K562 (cell line): ENCODE measurements around the gene PRKACA. TPM values are rescaled to one million over a fixed set of nuclear protein-coding genes. Genes with fewer than 3 reads are reported as not detected.
"Not testable (repeated sequence)": the region's sequence is repeated elsewhere in the genome, so short reads cannot be mapped to it uniquely, and the experiment has no call there.

Experiments
- ARNT ChIP-seq, 2 experiments: fragments of 450-650 bp; IDR thresholded peaks; 2 replicates each; pipeline ENCODE4 v1.6.1; 2016; ENCODE audit warnings: mild to moderate bottlenecking in 1 of 2
- FOXJ3 ChIP-seq: sonication (generic); formaldehyde crosslinking; IDR thresholded peaks from 2 replicates; pipeline ENCODE4 v1.4.0; 2020; ENCODE audit warnings: mild to moderate bottlenecking, missing genetic modification reagents
- L3MBTL2 ChIP-seq: fragments of 450-650 bp; IDR thresholded peaks from 2 replicates; pipeline ENCODE4 v1.6.1; 2016; ENCODE audit warnings: mild to moderate bottlenecking, moderate library complexity
- LARP7 ChIP-seq: fragments of 450-650 bp; IDR thresholded peaks from 2 replicates; pipeline ENCODE4 v1.6.1; 2016
- MAZ ChIP-seq, 2 experiments: fragments of 450-650 bp in 1 of 2; sonication (generic) in 1 of 2; formaldehyde crosslinking; IDR thresholded peaks in 1 of 2; conservative IDR thresholded peaks in 1 of 2; 2 replicates each; pipeline versions ENCODE4 v1.4.0 to v1.5.0; 2020; ENCODE audit warnings: mild to moderate bottlenecking in 1 of 2, missing genetic modification reagents in 1 of 2
- NRF1 ChIP-seq, 2 experiments: fragments of 450-650 bp; IDR thresholded peaks in 1 of 2; conservative IDR thresholded peaks in 1 of 2; 2 replicates each; pipeline ENCODE4 v1.6.1; 2014; ENCODE audit warnings: mild to moderate bottlenecking in 2 of 2
- PKNOX1 ChIP-seq: fragments of 450-650 bp; IDR thresholded peaks from 2 replicates; pipeline ENCODE4 v1.6.1; 2016
- SMC3 ChIP-seq: conservative IDR thresholded peaks from 2 replicates; pipeline ENCODE4 v1.6.1; 2011; ENCODE audit warnings: low read depth, low read length, improper control_type of control experiment; ENCODE audit not compliant: insufficient read depth
- TOE1 ChIP-seq, 2 experiments: fragments of 450-650 bp in 1 of 2; sonication (generic) in 1 of 2; formaldehyde crosslinking in 1 of 2; IDR thresholded peaks; 2 replicates each; pipeline versions ENCODE4 v1.7.1 to v1.8.0; 2016 to 2022; ENCODE audit warnings: borderline replicate concordance in 2 of 2, mild to moderate bottlenecking in 2 of 2, antibody characterized with exemption in 1 of 2, inconsistent platforms in 1 of 2, low read depth in 1 of 2, missing genetic modification reagents in 1 of 2, moderate library complexity in 1 of 2
- ZBTB2 ChIP-seq: fragments of 450-650 bp; IDR thresholded peaks from 2 replicates; pipeline ENCODE4 v1.6.1; 2016; ENCODE audit warnings: antibody characterized with exemption
- ZBTB40 ChIP-seq, 2 experiments: fragments of 450-650 bp in 1 of 2; sonication (generic) in 1 of 2; formaldehyde crosslinking in 1 of 2; IDR thresholded peaks; 2 replicates each; pipeline versions ENCODE4 v1.7.1 to v1.9.0; 2016 to 2022; ENCODE audit warnings: inconsistent platforms in 1 of 2, mild to moderate bottlenecking in 1 of 2, missing genetic modification reagents in 1 of 2
- polyA plus RNA-seq, 8 experiments: library from polyadenylated mRNA; depleted of rRNA in 4 of 8; stranded (reverse) in 5 of 8; unstranded in 3 of 8; fragments of >200 nt; fragmentation: Nextera tagmentation in 2 of 8; fragmentation: Illumina TruSeq in 1 of 8; extraction: Ambion mirVana in 2 of 8; extraction: Trizol in 1 of 8; gene quantifications; 2 replicates each; pipeline versions ENCODE4 v1.2.1 to v1.2.3, GENCODE V29; 2011 to 2014; ENCODE audit warnings: inconsistent platforms in 1 of 8, missing spikeins in 1 of 8
- total RNA-seq, 7 experiments: library from RNA; depleted of rRNA in 6 of 7; stranded (reverse); fragments of >200 nt in 6 of 7; fragmentation: Illumina TruSeq in 2 of 7; extraction: Trizol in 2 of 7; gene quantifications; 2 replicates each; pipeline versions ENCODE4 v1.2.1 to v1.2.3, GENCODE V29; 2011 to 2021; ENCODE audit warnings: low replicate concordance in 1 of 7

PRKACA gene
- total and polyA plus RNA-seq, 9 of the 15 experiments (the other 6 are each of a cell fraction or from before 2014, with no cell fraction given), result 1.2 to 63.1 (median 13.0) TPM

- TF ChIP-seq PKNOX1 (peak; percentile 20; the same call in 1 of the 2 replicates), MAZ (CRISPR knock-in tag; conservative IDR thresholded peaks at IDR 0.05 in 1 of 2, IDR thresholded peaks at IDR 0.05 in 1 of 2) (peak in 1 of 2 experiments; percentile 49; a peak in 2 of 4 replicates), LARP7 (peak; percentile 34; the same call in 1 of the 2 replicates), L3MBTL2 (0 out of 2 replicates have a peak, but pooled peaks have one; percentile 23), ARNT (IDR thresholded peaks at IDR 0.05) (peak in 1 of 2 experiments; percentile 66; a peak in 1 of 4 replicates), NRF1 (conservative IDR thresholded peaks at IDR 0.05 in 1 of 2, IDR thresholded peaks at IDR 0.05 in 1 of 2) (0 out of 4 replicates have a peak, but pooled peaks of 1 of the 2 experiments have one; percentile 7), SMC3 (peak; percentile 34; the same call in 1 of the 2 replicates), FOXJ3 (CRISPR knock-in tag) (peak; percentile 90), ZBTB2 (peak; percentile 63; the same call in 1 of the 2 replicates), ZBTB40 (IDR thresholded peaks at IDR 0.05) (peak; percentile 32; the same call in 1 of the 2 replicates), TOE1 (IDR thresholded peaks at IDR 0.05; ENCODE audit: borderline replicate concordance) (peak; percentile 65; the same call in 1 of the 2 replicates)
- TF ChIP-seq ZBTB40 (CRISPR knock-in tag; IDR thresholded peaks at IDR 0.05); TOE1 (CRISPR knock-in tag; IDR thresholded peaks at IDR 0.05; ENCODE audit: borderline replicate concordance, low read depth): not testable (repeated sequence)
Observed at GRCh38 chr19:14042659-14043608, 74.6 kb downstream of the PRKACA start (continued).
